ENCODE results near the gene SEMA3B. TPM values are rescaled to one million over a fixed set of nuclear protein-coding genes. Genes with fewer than 3 reads are reported as not detected.

Gene SEMA3B
- total and polyA plus RNA-seq, 9 of the 15 experiments (the other 6 are each of a cell fraction or from before 2014, with no cell fraction given), result 0.03 to 1.8 (median 0.55) TPM; not detected in 1

GRCh38 chr3:50292159-50293078 lies 23.5 kb downstream of the SEMA3B start, which contains the start of gene IFRD2 (continued):
- TF ChIP-seq ZNF639 (CRISPR knock-in tag; conservative IDR thresholded peaks at IDR 0.05 in 1 of 2, IDR thresholded peaks at IDR 0.05 in 1 of 2) (peak in 1 of 2 experiments; percentile 91; a peak in 2 of 4 replicates), ZNF239 (CRISPR knock-in tag; IDR thresholded peaks at IDR 0.05) (peak; percentile 65; the same call in 1 of the 2 replicates), ZC3H4 (CRISPR knock-in tag; IDR thresholded peaks at IDR 0.05; ENCODE audit: borderline replicate concordance) (no peak), ZNF766 (CRISPR knock-in tag; conservative IDR thresholded peaks at IDR 0.05) (peak; percentile 98), ZNF318 (IDR thresholded peaks at IDR 0.05; ENCODE audit: borderline replicate concordance in 1 of 2, low read depth in 1 of 2) (no peak), GABPB1 (CRISPR knock-in tag; IDR thresholded peaks at IDR 0.05) (peak; percentile 87), E2F6 (IDR thresholded peaks at IDR 0.05; ENCODE audit: borderline replicate concordance in 1 of 2, extremely low read depth in 1 of 2, insufficient read depth in 1 of 2, insufficient read length in 1 of 2, low read depth in 1 of 2, low read length in 1 of 2, poor library complexity in 1 of 2, severe bottlenecking in 1 of 2) (peak; percentile 53 to 67), ZNF583 (CRISPR knock-in tag; IDR thresholded peaks at IDR 0.05) (peak; percentile 94), SIX5 (IDR thresholded peaks at IDR 0.05; ENCODE audit: borderline replicate concordance in 1 of 2, insufficient read depth in 1 of 2, low read depth in 1 of 2, low read length in 2 of 2) (peak; percentile 100), IRF2 (CRISPR knock-in tag; IDR thresholded peaks at IDR 0.05) (no peak), ATF7 (IDR thresholded peaks at IDR 0.05) (peak; percentile 74; the same call in 1 of the 2 replicates), HCFC1 (IDR thresholded peaks at IDR 0.05; ENCODE audit: low read depth, low read length) (peak; percentile 100), SMAD3 (CRISPR knock-in tag; conservative IDR thresholded peaks at IDR 0.05) (peak; percentile 96), SIN3B (IDR thresholded peaks at IDR 0.05; ENCODE audit: low read depth) (peak; percentile 81), NFXL1 (CRISPR knock-in tag; IDR thresholded peaks at IDR 0.05) (0 out of 2 replicates have a peak, but pooled peaks have one; percentile 45)
